ENCODE measurements around the gene CCNH.

- TF ChIP-seq CTCF (IDR thresholded peaks at IDR 0.05) (no peak), ZFX (IDR thresholded peaks at IDR 0.05; ENCODE audit: borderline replicate concordance) (no peak)
Observed at GRCh38 chr5:87383216-87383615, 29.5 kb downstream of the CCNH start.
